GM08714 (cell line): ENCODE results near the gene FBN2.

Experiments
- H3K4me3 ChIP-seq: fragments of 200-500 bp; sonication (Bioruptor generic); 2 replicates; pipeline ENCODE4 v1.5.1; 2014; ENCODE audit warnings: mild to moderate bottlenecking, low read length, inconsistent platforms
- ZNF274 ChIP-seq: IDR thresholded peaks from 2 replicates; pipeline ENCODE4 v1.6.1; 2012; ENCODE audit warnings: mild to moderate bottlenecking, low read depth, low read length

The FBN2 gene

GRCh38 chr5:128213833-128214232 is 324.2 kb downstream of the FBN2 start:
- H3K4me3 ChIP-seq: no peak overlapping the region
- no peak for TF ChIP-seq ZNF274

GRCh38 chr5:128213340-128213739 is 324.7 kb downstream of the FBN2 start:
- H3K4me3 ChIP-seq: no peak overlapping the region
- no peak for TF ChIP-seq ZNF274

- no peak overlapping the region for H3K4me3 ChIP-seq
- no peak for TF ChIP-seq ZNF274
Observed at GRCh38 chr5:128212191-128212806, 325.7 kb downstream of the FBN2 start.

GRCh38 chr5:128208436-128208835 is 329.6 kb downstream of the FBN2 start:
- no peak overlapping the region for H3K4me3 ChIP-seq
- no peak for TF ChIP-seq ZNF274
